Endothelial cell of umbilical vein (primary cell): ENCODE results near the gene ANKDD1B. TPM values are rescaled to one million over a fixed set of nuclear protein-coding genes. Genes with fewer than 3 reads are reported as not detected.

ENCODE experiments used
- BruUV-seq: library from RNA; stranded (reverse); fragments of 400-500 nt; replicated peaks from 2 replicates; lab custom pipeline; 2021; lab: Mats Ljungman, UMichigan
- CTCF ChIA-PET: fragments of 300-600, 350-600 bp; sonication (Branson Sonifier 250); formaldehyde crosslinking; loops from one replicate; lab custom pipeline; 2021; ENCODE audit warnings: antibody characterized with exemption, inconsistent platforms; lab: Charles Lee
- POLR2A ChIA-PET: fragments of 300-600, 350-600 bp; sonication (Branson Sonifier 250); formaldehyde crosslinking; loops from one replicate; lab custom pipeline; 2021; ENCODE audit warnings: antibody characterized with exemption, inconsistent platforms; lab: Charles Lee
- DNase-seq: peaks from one replicate; pipeline ENCODE4 v3.0.0-alpha.2; 2011; ENCODE audit warnings: low read depth, low spot score
- FAIRE-seq: peaks from 2 replicates; lab custom pipeline; 2011; peaks lifted over from hg19 to GRCh38; lab: Jason Lieb, UNC
- H2AFZ ChIP-seq: 2 replicates; pipeline ENCODE4 v1.6.0; 2012; ENCODE audit warnings: low read depth, low read length, control low read depth, inconsistent platforms
- H3K27ac ChIP-seq: 2 replicates; pipeline ENCODE4 v1.5.1; 2011; ENCODE audit warnings: low read depth, mild to moderate bottlenecking, control low read depth, low read length, moderate library complexity; ENCODE audit not compliant: insufficient read depth
- H3K27me3 ChIP-seq, 2 experiments: 2 replicates each; pipeline versions ENCODE4 v1.6.0 to v1.6.1; 2011; ENCODE audit warnings: low read length in 2 of 2, mixed read lengths in 1 of 2; ENCODE audit not compliant: control insufficient read depth in 2 of 2, insufficient read depth in 2 of 2
- H3K36me3 ChIP-seq, 2 experiments: 2 replicates in 1 of 2; 3 replicates in 1 of 2; pipeline ENCODE4 v1.5.1; 2011; ENCODE audit warnings: low read length in 2 of 2, mild to moderate bottlenecking in 1 of 2, moderate library complexity in 1 of 2; ENCODE audit not compliant: control insufficient read depth in 2 of 2, insufficient read depth in 2 of 2; ENCODE audit errors: extremely low read depth in 1 of 2
- H3K4me1 ChIP-seq: 3 replicates; pipeline ENCODE4 v1.5.1; 2011; ENCODE audit warnings: mild to moderate bottlenecking, low read length; ENCODE audit not compliant: control insufficient read depth, insufficient read depth; ENCODE audit errors: extremely low read depth
- H3K4me2 ChIP-seq: 2 replicates; pipeline ENCODE4 v1.6.1; 2011; ENCODE audit warnings: low read length, control low read depth, mixed read lengths; ENCODE audit not compliant: insufficient read depth
- H3K4me3 ChIP-seq, 3 experiments: fragments of 200-600 bp in 1 of 3; sonication (generic), shearing (Covaris generic) in 1 of 3; replicated peaks in 1 of 3; 2 replicates each; pipeline ENCODE4 v1.5.1; 2011 to 2016; ENCODE audit warnings: control low read depth in 3 of 3, low read length in 3 of 3, mild to moderate bottlenecking in 2 of 3, inconsistent platforms in 1 of 3, low read depth in 1 of 3, moderate library complexity in 1 of 3; ENCODE audit not compliant: insufficient read depth in 1 of 3
- H3K79me2 ChIP-seq: 2 replicates; pipeline ENCODE4 v1.6.0; 2012; ENCODE audit warnings: low read length, inconsistent platforms; ENCODE audit not compliant: control insufficient read depth, insufficient read depth
- H3K9ac ChIP-seq: replicated peaks from 2 replicates; pipeline ENCODE3; 2011; ENCODE audit warnings: low read length, control low read depth; ENCODE audit not compliant: insufficient read depth; ENCODE audit errors: extremely low read depth
- H3K9me1 ChIP-seq: replicated peaks from 3 replicates; pipeline ENCODE4 v1.6.0; 2011; ENCODE audit warnings: mild to moderate bottlenecking, low read length; ENCODE audit not compliant: control insufficient read depth, insufficient read depth; ENCODE audit errors: extremely low read depth
- H3K9me3 ChIP-seq: replicated peaks from 2 replicates; pipeline ENCODE4 v1.5.1; 2012; ENCODE audit warnings: low read length, inconsistent platforms; ENCODE audit not compliant: control insufficient read depth, insufficient read depth
- H4K20me1 ChIP-seq: replicated peaks from 2 replicates; pipeline ENCODE3; 2011; ENCODE audit warnings: mild to moderate bottlenecking, low read length; ENCODE audit not compliant: control insufficient read depth, insufficient read depth; ENCODE audit errors: extremely low read depth
- EZH2 ChIP-seq: IDR thresholded peaks from 2 replicates; pipeline ENCODE4 v1.6.1; 2012; ENCODE audit warnings: borderline replicate concordance, low read depth, mild to moderate bottlenecking, moderate library complexity, low read length, inconsistent platforms; ENCODE audit not compliant: severe bottlenecking
- FOS ChIP-seq: IDR thresholded peaks from 2 replicates; pipeline ENCODE4 v1.6.1; 2011; ENCODE audit warnings: mild to moderate bottlenecking, low read length, moderate library complexity, borderline replicate concordance; ENCODE audit not compliant: insufficient read depth
- GATA2 ChIP-seq: IDR thresholded peaks from 2 replicates; pipeline ENCODE4 v1.7.0; 2011; ENCODE audit warnings: low read depth, mild to moderate bottlenecking, moderate library complexity, mixed read lengths, low read length; ENCODE audit not compliant: insufficient read length, insufficient read depth
- JUN ChIP-seq: IDR thresholded peaks from 2 replicates; pipeline ENCODE4 v1.6.1; 2011; ENCODE audit warnings: borderline replicate concordance, low read depth; ENCODE audit not compliant: insufficient read length, insufficient read depth
- MYC ChIP-seq: IDR thresholded peaks from one replicate; pipeline ENCODE4 v1.6.1; 2011; ENCODE audit warnings: mild to moderate bottlenecking, low read depth, low read length
- POLR2A ChIP-seq: IDR thresholded peaks from 2 replicates; pipeline ENCODE4 v1.6.1; 2012; ENCODE audit warnings: low read depth, mild to moderate bottlenecking, control low read depth, low read length
- POLR2AphosphoS5 ChIP-seq: IDR thresholded peaks from 2 replicates; pipeline ENCODE4 v1.6.1; 2012; ENCODE audit warnings: low read depth, mild to moderate bottlenecking, control low read depth, low read length, moderate library complexity; ENCODE audit not compliant: insufficient read depth
- dilution Hi-C: fragments of 300-500 bp; cut with MboI; formaldehyde crosslinking; loops from one replicate; pipeline ENCODE4 v1.15.0; 2019; ENCODE audit warnings: low sequenced_read_pairs; ENCODE audit not compliant: extremely low pct_ligation_motif_present
- intact Hi-C: fragments of 100-400 bp; cut with micrococcal nuclease; formaldehyde crosslinking; loops from one replicate; pipeline ENCODE4 v1.10.0; 2022
- polyA plus RNA-seq, 4 experiments: library from polyadenylated mRNA; depleted of rRNA in 3 of 4; stranded (reverse) in 3 of 4; unstranded in 1 of 4; fragments of >200 nt; gene quantifications; 2 replicates each; pipeline versions ENCODE4 v1.2.1 to v1.2.3, GENCODE V29; 2011 to 2012; ENCODE audit warnings: missing spikeins in 1 of 4
- total RNA-seq: library from RNA; stranded (reverse); gene quantifications from 2 replicates; pipeline ENCODE4 v1.2.3, GENCODE V29; 2021
- TF ChIP-seq, protein P1 (sequence below): IDR thresholded peaks from 2 replicates; pipeline ENCODE4 v1.6.1; 2011; ENCODE audit not compliant: insufficient read depth, insufficient read length
- TF ChIP-seq, protein P2 (sequence below), 2 donors: IDR thresholded peaks; 1 replicate in 1 of 2; 2 replicates in 1 of 2; pipeline ENCODE4 v1.5.1; 2011; ENCODE audit warnings: low read length in 2 of 2, mild to moderate bottlenecking in 2 of 2, moderate library complexity in 2 of 2, control low read depth in 1 of 2, inconsistent platforms in 1 of 2, low read depth in 1 of 2; ENCODE audit not compliant: insufficient read depth in 1 of 2; ENCODE audit errors: extremely low read depth in 1 of 2

Gene ANKDD1B
- total and polyA plus RNA-seq, 2 donors (not counting 3 experiments of a cell fraction or from before 2014, with no cell fraction given): 0.15 to 0.71 TPM

- H3K27me3 ChIP-seq: no peaks in the 10 kb centered on the region
- POLR2A ChIA-PET: no interaction called here
- H3K27ac ChIP-seq: no peak overlapping the region
- H3K9me1 ChIP-seq: no peaks in the 10 kb centered on the region
- intact Hi-C loops (loop anchor here (5.0 kb wide), 1 partner anchor 615 kb away; the partner anchor contains the start of gene GCNT4), dilution Hi-C loops (no loop called here)
- CTCF ChIA-PET: interaction anchor here (0.6 to 1.2 kb wide), 3 partner anchors 56 to 109 kb away, joined by 3 read pairs; no protein-coding TSS in a partner anchor
- no peaks in the 10 kb centered on the region for H3K79me2 ChIP-seq
- FAIRE-seq (no peak), DNase-seq (no peak)
- no peaks in the 10 kb centered on the region for H3K36me3 ChIP-seq
- no TSS peak for BruUV-seq
- no peak overlapping the region for H3K4me3 ChIP-seq
- peaks cover 22% of the 10 kb centered on the region for H3K4me1 ChIP-seq
- no peaks in the 10 kb centered on the region for H3K9me3 ChIP-seq
- no peak overlapping the region for H2AFZ ChIP-seq
- H4K20me1 ChIP-seq: no peaks in the 10 kb centered on the region
- H3K4me2 ChIP-seq: no peak overlapping the region
- H3K9ac ChIP-seq: no peak overlapping the region
- TF ChIP-seq POLR2A: no peak
- TF ChIP-seq, protein P1, sequence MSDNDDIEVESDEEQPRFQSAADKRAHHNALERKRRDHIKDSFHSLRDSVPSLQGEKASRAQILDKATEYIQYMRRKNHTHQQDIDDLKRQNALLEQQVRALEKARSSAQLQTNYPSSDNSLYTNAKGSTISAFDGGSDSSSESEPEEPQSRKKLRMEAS: no peak
- TF ChIP-seq FOS: no peak
- TF ChIP-seq POLR2AphosphoS5: no peak
- TF ChIP-seq, protein P2, sequence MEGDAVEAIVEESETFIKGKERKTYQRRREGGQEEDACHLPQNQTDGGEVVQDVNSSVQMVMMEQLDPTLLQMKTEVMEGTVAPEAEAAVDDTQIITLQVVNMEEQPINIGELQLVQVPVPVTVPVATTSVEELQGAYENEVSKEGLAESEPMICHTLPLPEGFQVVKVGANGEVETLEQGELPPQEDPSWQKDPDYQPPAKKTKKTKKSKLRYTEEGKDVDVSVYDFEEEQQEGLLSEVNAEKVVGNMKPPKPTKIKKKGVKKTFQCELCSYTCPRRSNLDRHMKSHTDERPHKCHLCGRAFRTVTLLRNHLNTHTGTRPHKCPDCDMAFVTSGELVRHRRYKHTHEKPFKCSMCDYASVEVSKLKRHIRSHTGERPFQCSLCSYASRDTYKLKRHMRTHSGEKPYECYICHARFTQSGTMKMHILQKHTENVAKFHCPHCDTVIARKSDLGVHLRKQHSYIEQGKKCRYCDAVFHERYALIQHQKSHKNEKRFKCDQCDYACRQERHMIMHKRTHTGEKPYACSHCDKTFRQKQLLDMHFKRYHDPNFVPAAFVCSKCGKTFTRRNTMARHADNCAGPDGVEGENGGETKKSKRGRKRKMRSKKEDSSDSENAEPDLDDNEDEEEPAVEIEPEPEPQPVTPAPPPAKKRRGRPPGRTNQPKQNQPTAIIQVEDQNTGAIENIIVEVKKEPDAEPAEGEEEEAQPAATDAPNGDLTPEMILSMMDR (IDR thresholded peaks at IDR 0.05; ENCODE audit: extremely low read depth in 1 of 2, insufficient read depth in 1 of 2, low read depth in 1 of 2, low read length in 2 of 2): no peak
- TF ChIP-seq MYC: no peak
- no peak for TF ChIP-seq JUN
- TF ChIP-seq EZH2: no peak
- no peak for TF ChIP-seq GATA2
Observed at GRCh38 chr5:75667586-75667985, 56.3 kb downstream of the ANKDD1B start.
